SK-N-MC (cell line): ENCODE data around the gene ANO10.

Source experiments
- DNase-seq: peaks from one replicate; pipeline ENCODE4 v3.0.0-alpha.2; 2011; ENCODE audit warnings: low read depth, low spot score
- H3K27ac ChIP-seq: fragments of 200-600 bp; sonication (generic); 2 replicates; pipeline ENCODE4 v1.5.1; 2016; ENCODE audit warnings: mixed run types
- H3K36me3 ChIP-seq: fragments of 200-600 bp; sonication (generic); 2 replicates; pipeline ENCODE4 v1.6.1; 2017; ENCODE audit warnings: antibody characterized with exemption, low read length, mixed read lengths; ENCODE audit not compliant: insufficient read depth
- H3K4me3 ChIP-seq: fragments of 200-600 bp; sonication (generic); 2 replicates; pipeline ENCODE4 v1.5.1; 2016
- H3K9ac ChIP-seq: fragments of 200-600 bp; sonication (generic); 2 replicates; pipeline ENCODE4 v1.8.0; 2017; ENCODE audit warnings: mixed run types, mixed read lengths; ENCODE audit not compliant: insufficient read length
- H3K9me3 ChIP-seq: fragments of 200-600 bp; sonication (generic); 2 replicates; pipeline ENCODE4 v1.6.1; 2017; ENCODE audit warnings: low read depth, mild to moderate bottlenecking, antibody characterized with exemption, low read length, moderate library complexity, mixed read lengths
- EZH2 ChIP-seq: fragments of 200-600 bp; sonication (generic); IDR thresholded peaks from one replicate; pipeline ENCODE4 v1.6.1; 2017; ENCODE audit warnings: antibody characterized with exemption
- FOXP2 ChIP-seq: optimal IDR thresholded peaks from 2 replicates; pipeline ENCODE3; 2011; ENCODE audit warnings: mild to moderate bottlenecking, moderate library complexity; ENCODE audit not compliant: insufficient read depth; ENCODE audit errors: extremely low read length, control extremely low read depth
- POLR2AphosphoS5 ChIP-seq: IDR thresholded peaks from 2 replicates; pipeline ENCODE4 v1.6.1; 2012; ENCODE audit warnings: mild to moderate bottlenecking, low read depth, low read length, borderline replicate concordance

The ANO10 gene

GRCh38 chr3:43453981-43454380, 167.8 kb downstream of the ANO10 start:
- H3K9me3 ChIP-seq = no peaks in the 10 kb centered on the region
- H3K27ac ChIP-seq = no peak overlapping the region
- H3K4me3 ChIP-seq = no peak overlapping the region
- TF ChIP-seq EZH2 (no peak), POLR2AphosphoS5 (no peak), FOXP2 (no peak)
- H3K36me3 ChIP-seq = no peaks in the 10 kb centered on the region
- no peak for DNase-seq
- no peak overlapping the region for H3K9ac ChIP-seq

- TF ChIP-seq POLR2AphosphoS5 = no peak
- TF ChIP-seq EZH2 = no peak
- no peak for TF ChIP-seq FOXP2
- no peak for DNase-seq
Measured at GRCh38 chr3:43451670-43452254, 170.0 kb downstream of the ANO10 start.

GRCh38 chr3:43448098-43448497, 173.7 kb downstream of the ANO10 start:
- no peaks in the 10 kb centered on the region for H3K36me3 ChIP-seq
- no peak for DNase-seq
- no peak overlapping the region for H3K27ac ChIP-seq
- H3K9me3 ChIP-seq = no peaks in the 10 kb centered on the region
- no peak overlapping the region for H3K4me3 ChIP-seq
- TF ChIP-seq EZH2 (no peak), FOXP2 (no peak), POLR2AphosphoS5 (no peak)
- H3K9ac ChIP-seq = no peak overlapping the region

More at GRCh38 chr3:43451670-43452254, 170.0 kb downstream of the ANO10 start:
- Histone ChIP-seq H3K9me3 (no peaks in the 10 kb centered on the region), H3K27ac (no peak overlapping the region), H3K36me3 (no peaks in the 10 kb centered on the region), H3K4me3 (no peak overlapping the region), H3K9ac (no peak overlapping the region)

- Histone ChIP-seq H3K27ac (no peak overlapping the region), H3K36me3 (no peaks in the 10 kb centered on the region), H3K4me3 (no peak overlapping the region), H3K9ac (no peak overlapping the region), H3K9me3 (no peaks in the 10 kb centered on the region)
- TF ChIP-seq FOXP2 (no peak), EZH2 (no peak), POLR2AphosphoS5 (no peak)
- DNase-seq = no peak
Measured at GRCh38 chr3:43445820-43446219, 176.0 kb downstream of the ANO10 start.

GRCh38 chr3:43442872-43443395, 178.9 kb downstream of the ANO10 start:
- DNase-seq = no peak
- Histone ChIP-seq H3K4me3 (no peak overlapping the region), H3K27ac (no peak overlapping the region), H3K9ac (no peak overlapping the region), H3K9me3 (no peaks in the 10 kb centered on the region), H3K36me3 (no peaks in the 10 kb centered on the region)
- TF ChIP-seq FOXP2 (no peak), EZH2 (no peak), POLR2AphosphoS5 (no peak)

- H3K27ac ChIP-seq = no peak overlapping the region
- TF ChIP-seq POLR2AphosphoS5 (no peak), EZH2 (no peak), FOXP2 (no peak)
Measured at GRCh38 chr3:43436507-43437140, 185.2 kb downstream of the ANO10 start.

GRCh38 chr3:43435706-43436105, 186.1 kb downstream of the ANO10 start:
- Histone ChIP-seq H3K27ac (no peak overlapping the region), H3K36me3 (no peaks in the 10 kb centered on the region), H3K9me3 (no peaks in the 10 kb centered on the region), H3K9ac (no peak overlapping the region), H3K4me3 (no peak overlapping the region)
- DNase-seq = no peak
- TF ChIP-seq POLR2AphosphoS5 = no peak
- TF ChIP-seq FOXP2 = no peak
- TF ChIP-seq EZH2 = no peak

More at GRCh38 chr3:43436507-43437140, 185.2 kb downstream of the ANO10 start:
- Histone ChIP-seq H3K9me3 (no peaks in the 10 kb centered on the region), H3K9ac (no peak overlapping the region), H3K4me3 (no peak overlapping the region), H3K36me3 (no peaks in the 10 kb centered on the region)
- no peak for DNase-seq

- Histone ChIP-seq H3K4me3 (no peak overlapping the region), H3K27ac (no peak overlapping the region), H3K9me3 (no peaks in the 10 kb centered on the region), H3K9ac (no peak overlapping the region), H3K36me3 (no peaks in the 10 kb centered on the region)
- TF ChIP-seq POLR2AphosphoS5 (no peak), FOXP2 (no peak), EZH2 (no peak)
- no peak for DNase-seq
Measured at GRCh38 chr3:43434431-43434830, 187.4 kb downstream of the ANO10 start.

GRCh38 chr3:43432462-43432861, 189.3 kb downstream of the ANO10 start:
- DNase-seq = no peak

More at GRCh38 chr3:43432462-43432861, 189.3 kb downstream of the ANO10 start:
- no peaks in the 10 kb centered on the region for H3K9me3 ChIP-seq
- H3K9ac ChIP-seq = no peak overlapping the region
- no peak overlapping the region for H3K4me3 ChIP-seq
- H3K27ac ChIP-seq = no peak overlapping the region
- H3K36me3 ChIP-seq = no peaks in the 10 kb centered on the region
- TF ChIP-seq FOXP2 = no peak
- no peak for TF ChIP-seq POLR2AphosphoS5
- TF ChIP-seq EZH2 = no peak
